ENCODE results near the gene SEPTIN11.

Gene SEPTIN11

GRCh38 chr4:76949276-76950051 is at the start of gene SEPTIN11:
TSS of gene SEPTIN11 (plus strand) at chr4:76949752. CDS start at chr4:76949904, 152 bp downstream.
- peak; percentile 41 for DNase-seq

- no peak for DNase-seq
Measured at GRCh38 chr4:76902233-76902890, 47.2 kb upstream of the SEPTIN11 start.

GRCh38 chr4:76904646-76905190 is 44.8 kb upstream of the SEPTIN11 start:
- DNase-seq: no peak

- no peak for DNase-seq
Measured at GRCh38 chr4:76905521-76905920, 44.0 kb upstream of the SEPTIN11 start.

GRCh38 chr4:76909711-76910110 is 39.8 kb upstream of the SEPTIN11 start:
- DNase-seq: no peak

GRCh38 chr4:76920715-76921114 is 28.8 kb upstream of the SEPTIN11 start:
- no peak for DNase-seq

GRCh38 chr4:76923619-76924357 is 25.8 kb upstream of the SEPTIN11 start:
- DNase-seq: no peak

GRCh38 chr4:76926841-76927240 is 22.7 kb upstream of the SEPTIN11 start:
- DNase-seq: no peak

GRCh38 chr4:76930685-76931084 is 18.9 kb upstream of the SEPTIN11 start:
- DNase-seq: no peak

- DNase-seq: no peak
Measured at GRCh38 chr4:76931087-76931486, 18.5 kb upstream of the SEPTIN11 start.

- DNase-seq: no peak
Measured at GRCh38 chr4:76931576-76932276, 17.8 kb upstream of the SEPTIN11 start.

GRCh38 chr4:76939184-76939583 is 10.4 kb upstream of the SEPTIN11 start:
- no peak for DNase-seq

- DNase-seq: no peak
Measured at GRCh38 chr4:76943129-76943620, 6.4 kb upstream of the SEPTIN11 start.

GRCh38 chr4:76943790-76944189 is 5.8 kb upstream of the SEPTIN11 start:
- no peak for DNase-seq

GRCh38 chr4:76947369-76947768 is 2.2 kb upstream of the SEPTIN11 start:
- no peak for DNase-seq

GRCh38 chr4:76948443-76949275 is 893 bp upstream of the SEPTIN11 start:
- no peak for DNase-seq

- no peak for DNase-seq
Measured at GRCh38 chr4:76950052-76950955, 752 bp downstream of the SEPTIN11 start.

- no peak for DNase-seq
Measured at GRCh38 chr4:76950956-76951671, 1.6 kb downstream of the SEPTIN11 start.

- DNase-seq: no peak
Measured at GRCh38 chr4:76951672-76952010, 2.1 kb downstream of the SEPTIN11 start.

- DNase-seq: no peak
Measured at GRCh38 chr4:76952071-76952470, 2.5 kb downstream of the SEPTIN11 start.
